Vagina (tissue), 2 donors: Measurements from ENCODE around the gene ZNF287. TPM values are rescaled to one million over a fixed set of nuclear protein-coding genes. Genes with fewer than 3 reads are reported as not detected.

ENCODE experiments used
- DNase-seq, 2 donors: peaks; one replicate each; pipeline ENCODE4 v3.0.0-alpha.2; 2017; ENCODE audit errors: extremely low spot score in 2 of 2
- H3K27ac ChIP-seq: fragments of 200-600 bp; sonication (generic); one replicate; pipeline ENCODE4 v1.5.1; 2019
- H3K27me3 ChIP-seq: fragments of 200-600 bp; sonication (generic); one replicate; pipeline ENCODE4 v1.5.1; 2019
- H3K36me3 ChIP-seq, 2 donors: fragments of 200-600 bp; sonication (generic); one replicate each; pipeline ENCODE4 v1.5.1; 2017 to 2019
- H3K4me1 ChIP-seq: fragments of 200-600 bp; sonication (generic); one replicate; pipeline ENCODE4 v1.5.1; 2019
- H3K4me3 ChIP-seq, 2 donors: fragments of 200-600 bp; sonication (generic); 1 replicate in 1 of 2; 2 replicates in 1 of 2; pipeline ENCODE4 v1.5.1; 2016 to 2019
- H3K9me3 ChIP-seq: fragments of 200-600 bp; sonication (generic); one replicate; pipeline ENCODE4 v1.5.1; 2019
- CTCF ChIP-seq, 3 experiments: fragments of 450-650 bp in 2 of 3; fragments of 200-600 bp in 1 of 3; sonication (generic) in 1 of 3; IDR thresholded peaks; one replicate each; pipeline ENCODE4 v1.5.1; 2017 to 2019; ENCODE audit warnings: antibody characterized with exemption in 3 of 3, mild to moderate bottlenecking in 2 of 3, moderate library complexity in 2 of 3
- POLR2A ChIP-seq, 2 donors: fragments of 450-650 bp; IDR thresholded peaks; one replicate each; pipeline ENCODE4 v1.6.1; 2017; ENCODE audit warnings: antibody characterized with exemption in 2 of 2, mild to moderate bottlenecking in 2 of 2, moderate library complexity in 2 of 2
- POLR2AphosphoS5 ChIP-seq, 2 donors: sonication (generic); formaldehyde crosslinking; IDR thresholded peaks; one replicate each; pipeline ENCODE4 v1.9.0; 2017; ENCODE audit warnings: antibody characterized with exemption in 2 of 2, mild to moderate bottlenecking in 2 of 2, low read depth in 1 of 2; ENCODE audit not compliant: insufficient read depth in 1 of 2
- intact Hi-C: fragments of 100-400 bp; cut with DNase I; formaldehyde crosslinking; loops from one replicate; pipeline ENCODE4 v1.15.1; 2023
- total RNA-seq: library from RNA; depleted of rRNA; stranded (reverse); fragments of >200 nt; gene quantifications from one replicate; pipeline ENCODE4 v1.2.3, GENCODE V29; 2016

ZNF287 gene
- total RNA-seq, 1 donor from 2014 or later, result 5.9 TPM

- intact Hi-C loops, result no loop called here
- no peaks in the 10 kb centered on the region for H3K36me3 ChIP-seq
Observed at GRCh38 chr17:16589097-16589969, 20.3 kb upstream of the ZNF287 start.

GRCh38 chr17:16585796-16586195 is 16.8 kb upstream of the ZNF287 start:
- TF ChIP-seq CTCF (IDR thresholded peaks at IDR 0.05) (no peak), POLR2AphosphoS5 (IDR thresholded peaks at IDR 0.05; ENCODE audit: insufficient read depth in 1 of 2, low read depth in 1 of 2) (no peak), POLR2A (IDR thresholded peaks at IDR 0.05) (no peak)
- Histone ChIP-seq H3K27me3 (no peaks in the 10 kb centered on the region), H3K36me3 (no peaks in the 10 kb centered on the region), H3K4me1 (peaks cover 11% of the 10 kb centered on the region), H3K27ac (no peak overlapping the region), H3K4me3 (no peak overlapping the region), H3K9me3 (no peaks in the 10 kb centered on the region)
- intact Hi-C loops, result no loop called here
- no peak for DNase-seq

More at GRCh38 chr17:16589097-16589969, 20.3 kb upstream of the ZNF287 start:
- TF ChIP-seq POLR2AphosphoS5 (IDR thresholded peaks at IDR 0.05; ENCODE audit: insufficient read depth in 1 of 2, low read depth in 1 of 2) (peak; percentile 86 to 87), CTCF (IDR thresholded peaks at IDR 0.05) (peak; percentile 94 to 100 (median 96)), POLR2A (IDR thresholded peaks at IDR 0.05) (peak in 1 of 2 donors; percentile 51)
- Histone ChIP-seq H3K27ac (peak overlapping the region; percentile 76), H3K27me3 (no peaks in the 10 kb centered on the region), H3K4me1 (peaks cover 6% of the 10 kb centered on the region), H3K4me3 (peak overlapping the region; percentile 61 to 70), H3K9me3 (no peaks in the 10 kb centered on the region)
- DNase-seq, result no peak

GRCh38 chr17:16584273-16584995 is 15.4 kb upstream of the ZNF287 start:
- Histone ChIP-seq H3K4me3 (peak overlapping the region; percentile 36 to 38), H3K27ac (peak overlapping the region; percentile 9), H3K9me3 (no peaks in the 10 kb centered on the region), H3K27me3 (no peaks in the 10 kb centered on the region), H3K4me1 (peaks cover 11% of the 10 kb centered on the region), H3K36me3 (no peaks in the 10 kb centered on the region)
- TF ChIP-seq POLR2A (IDR thresholded peaks at IDR 0.05), result no peak
- TF ChIP-seq CTCF (IDR thresholded peaks at IDR 0.05), result peak; percentile 72 to 96 (median 90)
- TF ChIP-seq POLR2AphosphoS5 (IDR thresholded peaks at IDR 0.05; ENCODE audit: insufficient read depth in 1 of 2, low read depth in 1 of 2), result peak; percentile 85 to 89
- DNase-seq, result peak in 1 of 2 donors; percentile 92
- intact Hi-C loops, result no loop called here

DNA sequence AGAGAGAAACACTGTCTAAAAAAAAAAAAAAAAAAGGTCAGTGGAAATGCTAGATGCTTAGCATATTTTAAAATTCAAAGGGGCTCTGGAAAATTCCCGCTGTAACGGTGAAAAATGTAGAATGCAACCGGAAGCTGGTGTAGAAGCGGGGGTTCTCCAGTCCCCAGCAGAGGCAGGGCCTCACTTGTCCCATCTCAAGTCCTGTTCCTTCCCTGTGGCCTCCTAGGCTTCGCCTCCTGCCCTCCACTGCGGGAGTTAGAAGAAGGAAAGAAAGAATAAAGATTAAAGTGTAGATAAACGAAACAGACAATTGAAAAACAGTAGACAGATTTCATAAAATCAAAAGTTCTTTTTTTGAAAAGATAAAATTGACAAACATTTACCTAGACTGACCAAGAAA is 14.8 kb upstream of the ZNF287 start:
- Histone ChIP-seq H3K4me3 (peak overlapping the region in 1 of 2 donors; percentile 36), H3K27me3 (no peaks in the 10 kb centered on the region), H3K9me3 (no peaks in the 10 kb centered on the region), H3K4me1 (peaks cover 9% of the 10 kb centered on the region), H3K36me3 (no peaks in the 10 kb centered on the region), H3K27ac (peak overlapping the region; percentile 9)
- TF ChIP-seq POLR2A (IDR thresholded peaks at IDR 0.05) (no peak), CTCF (IDR thresholded peaks at IDR 0.05) (no peak), POLR2AphosphoS5 (IDR thresholded peaks at IDR 0.05; ENCODE audit: insufficient read depth in 1 of 2, low read depth in 1 of 2) (no peak)
- no peak for DNase-seq
- intact Hi-C loops, result no loop called here
